Anterior cingulate cortex (tissue), 58 donors: ENCODE measurements around the gene HCK.
"Not testable (repeated sequence)": the region's sequence is repeated elsewhere in the genome, so short reads cannot be mapped to it uniquely, and the experiment has no call there.

Experiments used
- DNase-seq, 58 donors: peaks; one replicate each; lab custom pipeline; 2025; lab: John Stamatoyannopoulos, UW

Gene HCK

GRCh38 chr20:32088759-32089158 is 36.7 kb downstream of the HCK start:
- DNase-seq: no peak

- DNase-seq: no peak
Observed at GRCh38 chr20:32089637-32090362, 37.8 kb downstream of the HCK start.

GRCh38 chr20:32091888-32092346 is 39.9 kb downstream of the HCK start:
- peak in 56 of 58 donors; percentile 0 to 84 (median 46) for DNase-seq

GRCh38 chr20:32098786-32099185 is 46.7 kb downstream of the HCK start:
- no peak for DNase-seq

GRCh38 chr20:32108814-32109391 is 56.9 kb downstream of the HCK start:
- no peak for DNase-seq

- DNase-seq: peak; percentile 32 to 99 (median 91)
Observed at GRCh38 chr20:32109392-32110172, 57.5 kb downstream of the HCK start, which contains the start of gene TM9SF4. TSS of gene TM9SF4 (plus strand) at chr20:32109714. CDS start at chr20:32109741, 27 bp downstream.

GRCh38 chr20:32110173-32110704 is 58.2 kb downstream of the HCK start:
- DNase-seq: peak in 7 of 58 donors; percentile 25 to 53 (median 41)

- DNase-seq: no peak
Observed at GRCh38 chr20:32110727-32111126, 58.7 kb downstream of the HCK start.

GRCh38 chr20:32111156-32111686 is 59.2 kb downstream of the HCK start:
- DNase-seq: no peak

- peak in 1 of 58 donors; percentile 6 for DNase-seq
Observed at GRCh38 chr20:32111753-32112152, 59.7 kb downstream of the HCK start.

GRCh38 chr20:32112841-32113240 is 60.8 kb downstream of the HCK start:
- DNase-seq: no peak

- no peak for DNase-seq
Observed at GRCh38 chr20:32113591-32114260, 61.7 kb downstream of the HCK start.

GRCh38 chr20:32114305-32114960 is 62.4 kb downstream of the HCK start:
- peak in 8 of 58 donors; percentile 1 to 39 (median 4) for DNase-seq

GRCh38 chr20:32115211-32115767 is 63.2 kb downstream of the HCK start:
- no peak for DNase-seq

GRCh38 chr20:32116079-32116521 is 64.1 kb downstream of the HCK start:
- DNase-seq: no peak

- not testable (repeated sequence) for DNase-seq
Observed at GRCh38 chr20:32116796-32117195, 64.8 kb downstream of the HCK start.

- DNase-seq: not testable (repeated sequence)
Observed at GRCh38 chr20:32118427-32118826, 66.4 kb downstream of the HCK start.

- no peak for DNase-seq
Observed at GRCh38 chr20:32119734-32120133, 67.7 kb downstream of the HCK start.

GRCh38 chr20:32121908-32122307 is 69.9 kb downstream of the HCK start:
- not testable (repeated sequence) for DNase-seq
